Erythroblast (primary cell): Measurements from ENCODE around the gene CROCC2.

Experiments
- DNase-seq, 2 experiments: peaks; one replicate each; lab custom pipeline; 2025; lab: John Stamatoyannopoulos, UW
- GATA1 ChIP-seq: IDR thresholded peaks from 2 replicates; pipeline ENCODE4 v1.6.1; 2011; ENCODE audit warnings: low read depth, mild to moderate bottlenecking, control low read depth, low read length, moderate library complexity
- POLR2A ChIP-seq: IDR thresholded peaks from 2 replicates; pipeline ENCODE4 v1.6.1; 2011; ENCODE audit warnings: mild to moderate bottlenecking, low read length

The CROCC2 gene

DNA sequence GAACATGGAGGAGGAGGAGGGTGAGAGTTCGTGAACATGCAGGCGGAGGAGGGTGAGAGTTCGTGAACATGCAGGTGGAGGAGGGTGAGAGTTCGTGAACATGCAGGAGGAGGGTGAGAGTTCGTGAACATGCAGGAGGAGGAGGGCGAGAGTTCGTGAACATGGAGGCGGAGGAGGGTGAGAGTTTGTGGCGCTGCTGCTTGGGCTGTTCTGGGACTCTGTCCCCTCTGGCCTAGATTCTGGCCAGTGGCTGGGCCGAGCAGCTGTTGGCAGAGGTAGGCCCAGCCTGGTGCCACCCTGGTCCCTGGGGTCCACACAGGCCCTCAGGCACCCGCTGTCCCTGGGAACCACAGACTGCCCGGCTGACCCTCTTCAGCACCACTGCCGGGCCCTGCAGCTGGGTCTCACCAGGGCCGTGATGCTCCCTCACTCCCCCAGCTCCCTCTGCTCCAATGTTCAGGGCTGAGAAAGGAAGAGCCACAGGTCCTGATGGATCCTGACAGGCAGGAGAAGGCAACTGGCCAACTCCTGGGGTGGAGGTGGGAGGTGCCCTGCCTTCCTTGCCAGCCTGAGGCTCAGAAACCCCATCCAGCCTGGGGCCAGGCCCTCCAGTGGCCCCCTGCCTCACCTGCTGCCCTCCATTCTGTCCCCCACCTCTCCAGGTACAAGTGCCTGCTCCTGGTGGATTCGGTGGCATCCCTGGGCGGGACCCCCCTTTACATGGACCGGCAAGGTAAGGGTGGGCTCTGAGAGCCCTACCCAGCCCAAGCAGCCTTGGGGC lies 33.6 kb upstream of the CROCC2 start:
- no peak for DNase-seq
- TF ChIP-seq GATA1 (no peak), POLR2A (no peak)

DNA sequence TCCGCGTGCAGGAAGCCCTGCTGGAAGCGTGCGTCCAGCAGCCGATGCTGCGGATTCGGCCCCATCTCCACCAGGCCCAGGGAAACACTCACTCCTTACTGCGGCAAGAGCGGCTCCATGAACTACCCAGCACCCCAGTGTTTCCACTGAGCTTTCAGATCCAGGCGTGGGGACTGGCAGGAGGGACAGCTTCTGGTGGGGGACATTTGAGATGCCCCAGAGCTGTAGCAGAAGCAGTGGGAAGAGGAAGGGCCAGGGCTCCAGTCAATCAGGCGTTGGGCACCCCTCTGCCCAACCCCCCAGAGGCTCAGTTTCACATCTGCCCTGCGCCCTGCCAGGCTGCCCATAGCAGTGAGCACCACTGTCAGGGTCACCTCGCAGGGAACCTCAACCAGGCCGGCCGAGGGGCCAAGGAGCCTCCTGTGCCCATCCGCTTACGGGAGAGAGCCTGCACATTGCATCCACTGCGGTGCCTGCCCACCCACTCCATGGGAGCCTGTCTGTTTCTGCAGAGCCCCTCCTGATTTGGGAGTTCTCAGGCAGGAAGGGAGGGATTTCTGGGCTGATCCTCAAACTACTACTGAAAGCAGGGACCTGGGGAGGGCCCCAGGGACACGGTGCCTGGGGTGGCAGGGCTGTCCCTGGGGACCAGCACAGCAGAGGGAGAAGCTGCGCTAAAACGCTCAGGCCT lies 32.9 kb upstream of the CROCC2 start:
- TF ChIP-seq GATA1 (no peak), POLR2A (no peak)
- no peak for DNase-seq

DNA sequence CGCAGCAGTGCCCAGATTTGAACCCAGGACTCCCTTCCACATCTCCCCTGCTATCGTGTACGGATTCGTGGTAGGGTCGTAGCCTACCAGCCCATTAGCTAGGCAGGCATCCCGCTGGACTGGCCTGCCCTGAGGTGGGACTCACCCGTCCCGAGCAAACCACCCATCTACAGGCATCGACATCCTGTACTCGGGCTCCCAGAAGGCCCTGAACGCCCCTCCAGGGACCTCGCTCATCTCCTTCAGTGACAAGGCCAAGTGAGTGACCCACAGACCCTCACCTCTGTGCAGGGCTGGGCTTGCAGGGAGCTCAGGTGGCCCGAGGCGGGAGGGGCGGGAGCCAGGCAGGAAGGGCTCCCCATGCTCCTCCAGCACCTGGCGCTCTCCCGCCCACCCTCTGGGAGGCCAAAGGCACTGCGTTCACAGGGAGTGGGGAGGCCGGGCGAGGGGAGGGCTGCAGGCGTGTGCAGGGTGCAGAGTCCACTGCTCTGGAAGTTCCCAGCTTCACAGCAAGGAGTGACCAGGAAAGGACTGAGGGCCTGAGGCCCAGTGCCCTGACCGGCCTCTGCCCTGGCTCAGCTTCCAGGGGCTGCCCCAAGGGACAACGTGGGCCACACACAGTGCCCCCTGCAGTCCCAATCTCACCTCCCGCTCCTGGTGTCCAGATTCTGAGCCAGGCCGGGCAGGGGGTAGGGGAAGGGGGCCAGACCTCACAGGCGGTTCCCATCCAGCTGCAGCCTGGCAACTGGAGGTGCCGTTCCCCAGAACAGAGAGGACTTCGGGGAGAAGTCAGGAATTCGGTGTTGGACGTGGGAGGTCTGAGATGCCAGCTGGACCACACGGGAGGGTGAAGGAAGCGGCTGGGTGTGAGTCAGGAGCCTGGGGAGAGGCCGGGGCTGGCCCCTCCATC lies 32.1 kb upstream of the CROCC2 start:
- no peak for TF ChIP-seq GATA1
- DNase-seq: no peak

DNA sequence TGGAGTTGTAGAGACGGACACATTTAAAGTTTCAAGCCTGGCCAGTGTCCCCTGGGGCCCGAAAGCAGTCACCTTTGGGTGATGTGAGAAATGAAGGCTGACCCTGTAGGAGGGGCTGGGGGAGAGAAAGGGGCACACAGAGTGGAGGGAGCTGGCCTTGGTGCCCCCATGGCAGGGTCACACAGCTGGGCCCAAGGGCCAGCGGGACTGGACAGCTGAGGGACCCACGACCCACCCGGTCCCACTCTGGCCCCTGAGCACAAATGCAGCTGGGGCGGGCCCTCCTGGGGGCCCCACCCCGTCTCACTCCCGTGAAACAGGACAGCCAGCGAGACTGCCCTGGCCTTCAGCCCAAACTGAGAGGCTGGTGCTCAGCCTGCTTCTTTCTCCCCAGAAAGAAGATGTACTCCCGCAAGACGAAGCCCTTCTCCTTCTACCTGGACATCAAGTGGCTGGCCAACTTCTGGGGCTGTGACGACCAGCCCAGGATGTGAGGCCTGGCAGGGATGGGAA lies 31.4 kb upstream of the CROCC2 start:
- TF ChIP-seq POLR2A (no peak), GATA1 (no peak)
- DNase-seq: no peak

- TF ChIP-seq POLR2A (no peak), GATA1 (no peak)
- DNase-seq: no peak
Measured at GRCh38 chr2:240875228-240876034, 30.7 kb upstream of the CROCC2 start.

DNA sequence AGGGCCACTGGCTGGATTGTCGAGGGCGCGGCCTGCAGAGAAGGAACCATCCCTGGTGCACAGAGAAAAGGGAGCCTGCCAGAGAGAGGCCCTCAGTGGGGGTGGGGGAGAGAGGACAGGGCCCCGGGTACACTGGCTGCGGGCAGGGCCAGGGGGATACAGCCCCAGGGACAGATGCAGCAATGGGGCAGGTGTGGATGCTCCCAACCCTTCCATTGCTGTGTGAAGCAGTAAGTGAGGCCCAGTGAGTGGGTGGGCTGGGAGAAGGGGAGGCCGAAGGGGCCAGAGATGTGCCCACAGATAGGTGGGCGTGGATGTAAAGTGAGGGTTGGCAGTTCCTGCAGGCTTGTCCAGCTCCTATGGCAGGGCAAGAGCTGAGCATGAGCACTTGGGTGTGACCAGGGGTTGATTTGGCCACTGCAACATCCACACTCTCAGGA lies 30.1 kb upstream of the CROCC2 start:
- no peak for DNase-seq

DNA sequence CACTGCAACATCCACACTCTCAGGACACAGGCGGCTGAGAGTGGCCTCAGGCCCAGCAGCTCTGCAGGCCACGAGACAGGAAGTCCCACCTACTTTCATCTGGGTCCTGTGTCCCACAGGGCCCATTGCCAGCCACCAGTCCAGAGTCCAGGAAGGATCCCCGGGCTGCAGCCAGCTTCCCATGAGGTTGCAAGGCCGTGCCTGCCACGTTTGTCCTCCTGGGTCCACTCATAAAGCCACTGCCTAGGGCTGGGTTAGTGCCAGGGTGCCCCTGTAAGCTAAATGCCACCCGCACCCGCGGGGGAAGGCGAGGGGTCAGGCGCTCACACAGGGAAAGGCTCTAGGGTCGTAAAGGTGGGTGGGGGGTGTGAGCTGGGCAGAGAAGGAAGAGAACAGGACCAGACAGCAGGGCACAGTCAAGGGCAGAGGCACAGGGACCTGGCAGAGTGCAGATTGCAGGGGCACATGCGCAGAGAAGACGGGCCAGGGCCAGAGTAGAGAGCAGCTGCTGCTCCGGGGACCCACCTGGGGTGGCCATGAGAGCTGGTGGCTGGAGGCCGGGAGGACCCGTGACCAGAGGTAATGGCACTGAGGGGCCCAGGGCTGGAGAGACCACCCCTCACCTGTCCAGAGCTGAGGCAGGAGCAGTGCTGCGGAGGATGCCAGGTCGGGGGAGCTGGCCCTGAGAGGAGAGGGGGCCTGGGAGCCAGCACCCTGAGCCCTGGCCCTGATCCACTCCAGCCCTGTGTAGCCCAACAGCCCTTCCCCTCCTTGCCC lies 29.5 kb upstream of the CROCC2 start:
- no peak for DNase-seq
- TF ChIP-seq POLR2A (no peak), GATA1 (no peak)

More for the DNA sequence above, 30.1 kb upstream of the CROCC2 start:
- TF ChIP-seq GATA1 (no peak), POLR2A (no peak)

GRCh38 chr2:240877460-240878340 lies 28.4 kb upstream of the CROCC2 start:
- no peak for DNase-seq
- no peak for TF ChIP-seq POLR2A
- TF ChIP-seq GATA1: no peak

DNA sequence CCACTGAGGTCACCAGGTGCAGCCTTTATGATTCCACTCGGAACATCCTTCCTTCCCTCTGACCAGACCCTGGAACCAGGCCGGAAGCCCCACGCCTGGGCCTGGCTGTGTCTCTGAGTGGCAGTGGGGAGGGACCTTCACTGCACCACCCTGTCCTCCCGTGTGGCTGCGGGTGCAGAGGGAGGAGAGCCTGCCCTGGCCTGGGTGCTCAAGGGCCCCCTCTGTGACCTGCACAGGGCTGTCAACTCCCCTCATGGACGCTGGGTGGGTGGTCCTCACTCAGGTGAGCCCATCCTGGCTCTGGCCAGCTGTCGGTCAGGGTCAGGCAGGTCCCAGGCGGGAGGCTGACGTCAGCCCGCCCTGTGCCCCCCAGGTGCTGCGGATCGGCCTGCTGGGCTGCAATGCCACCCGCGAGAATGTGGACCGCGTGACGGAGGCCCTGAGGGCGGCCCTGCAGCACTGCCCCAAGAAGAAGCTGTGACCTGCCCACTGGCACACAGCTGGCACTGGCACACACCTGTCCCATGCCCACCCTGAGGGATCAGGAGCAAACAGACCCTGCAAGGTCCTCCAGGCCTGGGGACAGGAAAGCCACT lies 27.7 kb upstream of the CROCC2 start:
- no peak for TF ChIP-seq POLR2A
- no peak for DNase-seq

DNA sequence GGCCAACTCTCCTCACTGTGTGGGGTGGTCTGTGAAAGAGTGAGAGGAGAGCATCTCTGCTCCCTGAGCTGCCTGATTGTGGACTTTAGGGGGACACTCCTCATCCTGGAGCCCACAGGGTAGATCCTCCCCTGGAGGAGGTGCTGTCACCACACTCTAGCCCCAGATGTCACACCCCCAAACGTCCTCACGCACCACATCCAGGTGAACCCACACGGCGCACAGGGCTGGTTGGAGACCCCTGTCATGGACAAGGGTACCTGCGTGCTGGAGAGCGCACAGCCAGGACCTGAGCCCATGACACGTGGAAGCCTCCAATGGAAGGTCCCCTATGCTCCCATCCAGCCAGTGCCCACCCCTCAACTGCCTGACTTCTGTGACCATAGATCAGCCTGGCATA lies 27.0 kb upstream of the CROCC2 start:
- TF ChIP-seq GATA1: no peak

DNA sequence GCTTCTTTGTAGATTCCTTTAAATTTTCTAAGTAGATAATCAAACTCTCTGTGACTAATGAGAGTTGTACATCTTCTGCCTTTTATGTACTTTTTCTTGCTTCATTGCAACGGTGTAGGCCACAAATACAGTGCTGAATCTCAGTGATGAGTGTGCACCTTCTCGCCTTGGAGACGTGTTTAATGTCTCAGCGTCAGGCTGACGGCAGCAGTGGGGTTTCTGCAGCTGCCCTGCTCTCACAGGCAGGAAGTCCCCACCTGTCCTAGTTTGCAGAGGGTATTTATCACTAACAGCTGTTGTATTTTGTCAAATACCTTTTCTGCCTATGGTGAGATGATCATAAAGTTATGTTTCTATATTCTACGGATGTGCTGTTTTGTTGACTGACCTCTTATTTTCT lies 24.2 kb upstream of the CROCC2 start:
- no peak for DNase-seq
- TF ChIP-seq POLR2A: no peak
- TF ChIP-seq GATA1: no peak

More for the DNA sequence above, 27.0 kb upstream of the CROCC2 start:
- DNase-seq: no peak
